Effector memory CD4-positive, alpha-beta T cell (primary cell): ENCODE results near the gene LHPP.

Experiments
- DNase-seq, 3 donors: peaks; one replicate each; pipeline ENCODE4 v3.0.0-alpha.2; 2020
- H3K27ac ChIP-seq: 2 replicates; pipeline ENCODE4 v1.7.0; 2013; ENCODE audit warnings: mild to moderate bottlenecking, low read length, moderate library complexity; ENCODE audit not compliant: insufficient read depth, poor library complexity, severe bottlenecking
- H3K27me3 ChIP-seq: replicated peaks from 2 replicates; pipeline ENCODE4 v1.7.0; 2013; ENCODE audit warnings: mild to moderate bottlenecking, low read length; ENCODE audit not compliant: insufficient read depth, control insufficient read depth, poor library complexity, severe bottlenecking
- H3K36me3 ChIP-seq: 2 replicates; pipeline ENCODE4 v1.7.0; 2013; ENCODE audit warnings: mild to moderate bottlenecking, low read length, moderate library complexity; ENCODE audit not compliant: control insufficient read depth, insufficient read depth
- H3K4me1 ChIP-seq: 2 replicates; pipeline ENCODE4 v1.7.0; 2013; ENCODE audit warnings: low read length, mild to moderate bottlenecking; ENCODE audit not compliant: control insufficient read depth, insufficient read depth, poor library complexity, severe bottlenecking
- H3K4me3 ChIP-seq: 2 replicates; pipeline ENCODE4 v1.7.0; 2013; ENCODE audit warnings: low read length, low read depth, mild to moderate bottlenecking; ENCODE audit not compliant: insufficient read depth, poor library complexity, severe bottlenecking
- H3K9me3 ChIP-seq: 2 replicates; pipeline ENCODE4 v1.7.0; 2013; ENCODE audit warnings: mild to moderate bottlenecking, low read length, moderate library complexity; ENCODE audit not compliant: control insufficient read depth

LHPP gene

DNA sequence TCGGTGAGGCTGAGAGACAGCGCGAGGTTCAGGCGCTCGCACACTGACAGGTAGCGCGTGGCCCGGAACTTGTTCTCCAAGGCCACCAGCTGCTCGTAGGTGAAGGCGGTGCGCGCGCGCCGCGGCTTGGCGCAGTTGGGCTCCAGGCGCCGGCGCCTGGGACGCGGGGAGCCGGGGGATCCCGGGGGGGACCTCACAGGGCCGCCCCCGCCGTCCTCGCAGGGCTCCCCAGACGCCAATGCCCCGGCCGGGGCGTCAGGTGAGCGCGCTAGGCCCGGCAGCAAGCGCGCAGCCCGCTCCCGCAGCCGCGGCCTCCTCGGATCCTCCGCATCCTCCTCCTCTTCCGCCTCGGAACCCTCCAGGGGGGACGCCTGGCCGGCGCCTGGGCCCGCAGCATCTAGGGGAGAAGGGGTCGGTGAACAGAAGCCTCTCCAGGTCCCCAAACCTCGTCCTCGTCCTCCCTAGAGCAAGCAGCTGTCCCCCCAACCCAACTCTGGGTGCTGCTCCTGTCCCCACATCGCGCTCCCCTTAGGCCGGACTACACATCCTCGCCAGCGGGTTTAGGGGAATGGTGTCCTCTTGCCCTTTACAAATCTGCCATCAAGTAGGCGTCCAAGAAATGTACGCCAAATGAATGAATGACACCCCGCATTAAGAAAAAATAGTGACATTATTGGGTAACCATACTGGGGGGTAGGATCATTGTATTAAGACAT lies 13.7 kb upstream of the LHPP start:
- Histone ChIP-seq H3K9me3 (no peaks in the 10 kb centered on the region), H3K4me1 (peaks cover 10% of the 10 kb centered on the region), H3K36me3 (no peaks in the 10 kb centered on the region), H3K27ac (no peak overlapping the region), H3K4me3 (no peak overlapping the region), H3K27me3 (peaks cover 36% of the 10 kb centered on the region)
- DNase-seq = no peak

DNA sequence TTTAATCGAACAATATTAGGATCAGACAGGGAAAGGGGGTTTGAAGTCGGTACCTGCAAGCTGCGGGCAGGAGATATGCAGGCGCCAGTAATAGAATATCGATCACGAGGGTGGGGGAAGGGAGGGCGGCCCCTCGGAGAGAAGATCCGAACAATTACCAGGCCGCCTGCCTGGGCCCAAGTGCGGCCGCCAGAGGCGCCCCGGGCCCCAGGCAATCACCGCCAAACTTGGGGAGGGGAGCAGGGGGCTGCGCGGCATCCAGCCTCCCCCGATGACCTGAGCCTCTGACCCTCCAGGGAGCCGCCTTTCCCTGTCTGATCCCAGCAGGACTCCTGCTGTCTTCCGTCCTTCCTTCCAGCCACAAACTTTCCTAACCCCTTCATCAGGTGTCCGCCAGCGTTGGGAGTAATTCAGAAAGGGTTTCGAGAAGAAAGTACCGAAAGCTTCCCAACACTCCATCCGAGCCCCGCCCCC lies 12.9 kb upstream of the LHPP start:
- no peak for DNase-seq
- no peak overlapping the region for H3K4me3 ChIP-seq
- peaks cover 36% of the 10 kb centered on the region for H3K27me3 ChIP-seq
- peaks cover 10% of the 10 kb centered on the region for H3K4me1 ChIP-seq
- no peak overlapping the region for H3K27ac ChIP-seq
- H3K9me3 ChIP-seq = no peaks in the 10 kb centered on the region
- no peaks in the 10 kb centered on the region for H3K36me3 ChIP-seq

DNA sequence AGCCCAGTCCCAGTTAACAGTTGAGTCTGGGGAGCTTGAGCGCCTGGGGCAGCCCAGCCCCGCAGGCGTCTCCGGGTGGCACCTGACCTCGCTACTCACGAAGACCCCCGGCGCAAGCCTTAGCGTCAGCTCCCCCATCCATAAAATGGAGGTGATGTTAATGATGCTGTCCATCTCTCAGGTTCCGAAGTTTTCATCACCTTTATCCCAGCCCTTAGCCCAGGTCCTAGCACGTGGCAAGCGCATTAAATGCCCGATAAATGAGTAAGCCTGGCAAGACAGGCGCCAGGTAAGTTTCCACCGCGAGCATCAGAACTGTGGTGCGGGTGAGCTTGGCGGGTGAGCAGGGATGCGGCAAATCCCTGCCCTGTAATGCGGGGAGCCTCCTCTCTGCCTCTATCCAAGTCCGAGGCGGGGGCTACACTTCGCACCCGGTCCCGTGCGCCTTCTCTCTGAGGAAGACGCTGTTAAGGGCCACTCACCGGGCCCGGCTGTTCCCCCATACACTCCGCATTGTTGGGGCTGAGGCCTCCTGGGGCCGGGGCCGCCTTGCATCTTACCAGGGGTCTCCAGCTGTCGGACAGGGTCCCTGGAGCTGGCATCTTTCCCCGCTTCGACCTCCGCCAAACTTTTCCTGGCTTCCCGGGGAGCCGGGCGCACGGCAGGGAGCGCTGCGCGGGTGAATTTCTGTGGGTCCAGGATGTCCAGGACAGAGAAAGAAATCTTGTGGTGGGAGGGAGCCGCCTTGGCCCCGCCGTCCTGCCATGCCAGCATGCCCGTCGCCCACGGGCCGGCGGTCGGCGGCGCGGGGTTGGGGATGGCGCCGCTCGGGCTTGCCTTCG lies 12.2 kb upstream of the LHPP start:
- no peak overlapping the region for H3K4me3 ChIP-seq
- no peak overlapping the region for H3K27ac ChIP-seq
- no peaks in the 10 kb centered on the region for H3K9me3 ChIP-seq
- no peak for DNase-seq
- H3K4me1 ChIP-seq = peaks cover 10% of the 10 kb centered on the region
- H3K36me3 ChIP-seq = no peaks in the 10 kb centered on the region
- peaks cover 41% of the 10 kb centered on the region for H3K27me3 ChIP-seq

DNA sequence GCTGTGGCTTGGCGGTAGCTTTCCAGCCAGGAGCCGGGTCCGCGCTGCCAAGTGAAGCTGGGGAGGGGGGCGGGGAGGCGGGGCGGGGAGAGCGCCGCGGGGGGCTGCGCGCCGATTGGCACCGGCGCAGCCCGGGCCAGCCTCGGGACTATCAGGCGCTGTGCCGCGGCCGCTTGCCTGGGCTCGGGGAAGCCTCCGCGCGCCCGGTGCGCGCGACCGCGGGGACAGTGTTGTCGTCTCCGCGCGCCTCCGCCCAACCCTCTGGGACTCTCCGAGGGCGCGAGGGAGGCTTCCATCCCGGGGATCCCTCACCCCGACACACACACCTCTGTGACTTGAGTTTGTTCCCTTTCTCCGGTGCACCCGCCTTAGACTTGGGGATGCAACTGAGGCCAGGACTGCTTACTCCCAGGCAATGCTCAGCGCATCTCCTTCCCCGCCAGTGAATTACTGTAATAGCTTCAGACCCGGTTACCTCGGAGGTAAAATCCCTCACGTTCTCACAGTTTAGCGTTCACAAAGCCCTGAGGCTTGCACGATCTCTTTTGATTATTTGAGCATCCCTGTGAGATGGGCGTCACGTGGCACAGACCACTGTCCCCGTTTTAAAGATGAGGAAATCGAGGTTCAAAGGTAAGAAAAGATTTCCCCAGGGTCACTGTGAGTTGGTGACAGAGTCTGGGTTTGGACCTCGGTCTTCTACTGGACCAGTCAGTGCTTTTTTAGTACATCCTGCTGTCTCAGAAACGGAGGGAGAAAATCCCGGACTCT lies 11.4 kb upstream of the LHPP start, which contains the start of gene NKX1-2:
NKX1-2 (minus strand) TSS at position 24 of the 771 bp plus-strand sequence. CDS start 92 bp downstream, outside the sequence.
- Histone ChIP-seq H3K27ac (no peak within 1 kb of the TSS), H3K27me3 (peaks cover 41% of the 10 kb centered on the region)

DNA sequence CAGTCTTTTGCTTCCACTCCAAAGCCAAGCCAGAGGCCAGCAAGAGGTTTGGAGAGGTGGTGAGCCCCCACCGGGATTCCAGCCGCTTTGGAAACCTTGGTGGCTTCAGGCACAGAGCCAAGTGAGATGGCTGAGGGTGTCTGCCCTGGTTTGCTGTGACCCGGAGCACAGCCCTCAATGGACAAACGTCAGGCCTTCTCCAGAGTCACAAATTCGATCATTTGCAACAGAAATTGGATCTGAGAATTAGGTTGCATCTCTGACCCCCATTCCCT lies 10.9 kb upstream of the LHPP start:
- Histone ChIP-seq H3K9me3 (no peaks in the 10 kb centered on the region), H3K4me3 (no peak overlapping the region), H3K4me1 (peaks cover 10% of the 10 kb centered on the region), H3K27me3 (peaks cover 41% of the 10 kb centered on the region), H3K27ac (no peak overlapping the region), H3K36me3 (no peaks in the 10 kb centered on the region)
- no peak for DNase-seq

More for the DNA sequence above, 11.4 kb upstream of the LHPP start, which contains the start of gene NKX1-2:
- Histone ChIP-seq H3K4me1 (peaks cover 10% of the 10 kb centered on the region), H3K4me3 (no peak within 1 kb of the TSS), H3K9me3 (no peaks in the 10 kb centered on the region), H3K36me3 (no peaks in the 10 kb centered on the region)
- DNase-seq = no peak

DNA sequence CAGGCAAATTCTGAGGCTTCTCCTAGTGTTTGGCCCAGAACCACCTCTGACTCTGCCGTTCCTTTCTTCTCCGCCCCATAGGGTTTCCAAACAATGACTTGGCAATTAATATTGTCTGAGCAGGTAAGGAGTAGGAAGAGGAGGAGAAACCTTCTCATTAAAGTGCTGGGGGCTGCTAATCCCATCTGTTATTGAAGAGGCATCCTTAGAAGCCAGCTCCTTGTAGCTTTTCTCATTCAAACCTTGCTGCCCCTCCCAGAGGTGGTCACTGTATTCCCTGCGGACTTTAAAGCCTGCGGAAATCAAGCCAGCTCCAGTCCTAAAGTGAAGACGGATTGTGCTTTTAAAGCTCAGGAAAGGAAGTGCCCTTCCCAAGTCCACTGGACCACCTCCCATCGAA lies 10.3 kb upstream of the LHPP start:
- Histone ChIP-seq H3K27ac (no peak overlapping the region), H3K4me3 (no peak overlapping the region), H3K9me3 (no peaks in the 10 kb centered on the region), H3K4me1 (peaks cover 10% of the 10 kb centered on the region), H3K36me3 (no peaks in the 10 kb centered on the region), H3K27me3 (peaks cover 41% of the 10 kb centered on the region)
- no peak for DNase-seq

DNA sequence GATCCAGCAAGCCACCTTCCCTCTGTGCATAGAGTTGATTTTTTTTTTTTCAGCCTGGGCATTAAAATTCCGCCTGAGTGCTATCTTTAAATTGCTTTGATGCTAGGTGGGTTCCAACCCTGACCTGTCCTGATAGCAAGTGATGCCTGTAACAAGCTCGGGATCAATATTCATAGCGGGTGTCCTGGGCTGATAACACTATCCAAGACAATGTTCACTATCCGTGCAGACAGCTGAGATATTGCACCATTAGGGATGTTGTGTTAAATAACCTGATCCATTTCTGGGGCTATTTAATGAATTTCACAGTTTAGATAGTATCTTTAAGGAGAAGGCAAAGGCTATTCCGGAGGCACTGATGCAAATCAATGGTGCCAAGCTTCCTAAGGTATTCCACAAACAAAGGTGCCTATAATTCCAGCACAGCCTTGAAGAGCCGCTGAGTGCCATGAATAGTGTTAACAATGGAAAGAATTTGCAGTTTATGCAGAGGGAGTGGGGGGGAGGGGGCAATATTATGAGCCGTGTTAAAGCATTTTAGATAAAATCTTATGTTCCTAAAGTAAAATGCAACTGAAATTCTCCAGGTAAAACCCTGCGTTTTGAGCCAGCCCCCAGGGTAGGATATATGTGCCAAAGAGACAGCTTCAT lies 7.5 kb upstream of the LHPP start:
- Histone ChIP-seq H3K27ac (no peak overlapping the region), H3K27me3 (peaks cover 25% of the 10 kb centered on the region)

DNA sequence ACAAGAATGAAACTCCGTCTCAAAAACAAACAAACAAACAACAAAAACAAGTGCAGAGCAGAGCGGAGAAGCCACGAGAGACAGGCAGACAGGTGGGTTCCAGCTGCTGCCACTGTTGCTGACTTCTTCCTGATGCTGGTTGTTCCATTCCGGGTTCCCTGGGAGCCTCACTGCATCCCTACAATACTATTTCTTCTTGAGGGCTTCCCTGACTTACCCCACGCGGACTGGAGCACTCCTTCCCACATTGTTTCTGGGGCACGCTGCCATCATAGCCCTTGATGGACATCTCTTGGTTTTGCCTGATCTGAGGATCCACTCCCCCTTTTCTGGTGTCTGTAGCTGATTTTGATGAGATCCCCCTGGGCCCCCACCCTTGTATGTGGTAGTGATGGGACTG lies 6.2 kb upstream of the LHPP start:
- Histone ChIP-seq H3K4me1 (no peaks in the 10 kb centered on the region), H3K36me3 (no peaks in the 10 kb centered on the region), H3K4me3 (no peak overlapping the region), H3K9me3 (no peaks in the 10 kb centered on the region), H3K27me3 (peaks cover 16% of the 10 kb centered on the region), H3K27ac (no peak overlapping the region)
- DNase-seq = no peak

More for the DNA sequence above, 7.5 kb upstream of the LHPP start:
- Histone ChIP-seq H3K36me3 (no peaks in the 10 kb centered on the region), H3K4me3 (no peak overlapping the region), H3K9me3 (no peaks in the 10 kb centered on the region), H3K4me1 (peaks cover 5% of the 10 kb centered on the region)
- no peak for DNase-seq

DNA sequence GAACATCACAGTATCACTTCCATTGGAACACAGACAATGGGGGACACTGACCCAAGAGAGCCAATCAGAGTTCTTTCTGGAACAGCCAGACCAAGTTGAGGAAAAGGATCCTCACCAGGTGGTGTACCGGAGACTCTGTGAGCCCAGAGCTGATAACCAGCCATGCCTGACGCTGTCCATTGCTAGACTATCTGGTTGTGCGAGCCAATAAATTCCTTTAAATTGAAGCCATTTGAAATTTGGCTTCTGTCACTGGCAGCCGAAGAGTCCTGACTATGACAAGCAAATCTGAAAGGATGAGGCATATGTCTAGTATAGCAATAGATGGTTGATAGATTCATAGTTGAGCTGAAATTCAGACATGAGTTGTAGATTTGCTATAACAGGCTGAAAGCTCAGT lies 3.1 kb upstream of the LHPP start:
- no peak for DNase-seq
- no peak overlapping the region for H3K27ac ChIP-seq
- no peaks in the 10 kb centered on the region for H3K36me3 ChIP-seq
- no peak overlapping the region for H3K4me3 ChIP-seq
- H3K4me1 ChIP-seq = peaks cover 2% of the 10 kb centered on the region
- H3K27me3 ChIP-seq = peaks cover 4% of the 10 kb centered on the region
- H3K9me3 ChIP-seq = no peaks in the 10 kb centered on the region
